Measurements from ENCODE around the gene IL21R.

IL21R gene

GRCh38 chr16:27500801-27501200, 98.8 kb downstream of the IL21R start:
- Histone ChIP-seq H3K27me3 (no peaks in the 10 kb centered on the region), H3K4me3 (ENCODE audit: low read depth in 1 of 2, low read length in 1 of 2) (no peak overlapping the region), H3K36me3 (peaks cover 100% of the 10 kb centered on the region), H3K27ac (no peak overlapping the region), H3K4me1 (ENCODE audit: control insufficient read depth in 1 of 2, insufficient read depth in 1 of 2, low read depth in 1 of 2, low read length in 1 of 2) (no peaks in the 10 kb centered on the region), H3K9me3 (peaks cover 3% of the 10 kb centered on the region)
- no peak for TF ChIP-seq CTCF (IDR thresholded peaks at IDR 0.05)

All from neutrophil (primary cell).